ENCODE measurements around the gene KCTD20.

DNA sequence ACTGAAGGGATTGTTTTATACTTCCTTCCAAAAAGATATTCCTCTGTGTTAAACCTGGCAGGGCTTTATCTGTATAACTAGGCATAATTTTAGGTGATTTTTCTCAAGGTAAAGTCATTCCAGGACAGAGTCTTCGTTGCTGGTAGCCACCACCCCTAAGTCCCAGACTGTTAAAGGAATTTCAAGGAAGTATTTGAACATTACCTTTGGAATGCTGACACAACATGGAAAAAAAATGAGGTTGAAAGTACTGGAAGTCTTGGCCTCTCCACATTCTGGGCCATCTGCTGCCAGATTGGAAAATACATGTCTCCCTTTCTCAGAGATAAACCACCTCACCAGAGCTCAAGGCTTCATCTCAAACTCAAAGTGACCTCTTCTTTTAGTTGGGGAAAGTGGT, 28.3 kb upstream of the KCTD20 start:
- TF ChIP-seq EZH2 (IDR thresholded peaks at IDR 0.05; ENCODE audit: borderline replicate concordance, control insufficient read depth, low read depth, low read length): no peak
- TF ChIP-seq REST (IDR thresholded peaks at IDR 0.05; ENCODE audit: low read depth, low read length): no peak
- TF ChIP-seq ATF7 (IDR thresholded peaks at IDR 0.05; ENCODE audit: low read depth): no peak
- TF ChIP-seq POLR2A (IDR thresholded peaks at IDR 0.05; ENCODE audit: low read depth, low read length): no peak
- TF ChIP-seq, protein P1, sequence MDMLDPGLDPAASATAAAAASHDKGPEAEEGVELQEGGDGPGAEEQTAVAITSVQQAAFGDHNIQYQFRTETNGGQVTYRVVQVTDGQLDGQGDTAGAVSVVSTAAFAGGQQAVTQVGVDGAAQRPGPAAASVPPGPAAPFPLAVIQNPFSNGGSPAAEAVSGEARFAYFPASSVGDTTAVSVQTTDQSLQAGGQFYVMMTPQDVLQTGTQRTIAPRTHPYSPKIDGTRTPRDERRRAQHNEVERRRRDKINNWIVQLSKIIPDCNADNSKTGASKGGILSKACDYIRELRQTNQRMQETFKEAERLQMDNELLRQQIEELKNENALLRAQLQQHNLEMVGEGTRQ (IDR thresholded peaks at IDR 0.05; ENCODE audit: borderline replicate concordance, low read depth, low read length): no peak
- TF ChIP-seq POLR2AphosphoS2 (IDR thresholded peaks at IDR 0.05; ENCODE audit: low read depth, low read length): no peak
- no peak for TF ChIP-seq NBN (IDR thresholded peaks at IDR 0.05)
